Stimulated activated CD4-positive, alpha-beta T cell treated with anti-CD3 and anti-CD28 coated beads, TNF-alpha, amount 100 ng/mL, for 4 hours (primary cell): Measurements from ENCODE around the gene LRRC75A.
"Not testable (repeated sequence)": the region's sequence is repeated elsewhere in the genome, so short reads cannot be mapped to it uniquely, and the experiment has no call there.

Experiments
- DNase-seq, 3 experiments: peaks; one replicate each; pipeline ENCODE4 v3.0.0-alpha.2; 2020; ENCODE audit warnings: low read depth in 3 of 3

LRRC75A gene, protein sequence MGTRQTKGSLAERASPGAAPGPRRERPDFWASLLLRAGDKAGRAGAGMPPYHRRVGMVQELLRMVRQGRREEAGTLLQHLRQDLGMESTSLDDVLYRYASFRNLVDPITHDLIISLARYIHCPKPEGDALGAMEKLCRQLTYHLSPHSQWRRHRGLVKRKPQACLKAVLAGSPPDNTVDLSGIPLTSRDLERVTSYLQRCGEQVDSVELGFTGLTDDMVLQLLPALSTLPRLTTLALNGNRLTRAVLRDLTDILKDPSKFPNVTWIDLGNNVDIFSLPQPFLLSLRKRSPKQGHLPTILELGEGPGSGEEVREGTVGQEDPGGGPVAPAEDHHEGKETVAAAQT

DNA sequence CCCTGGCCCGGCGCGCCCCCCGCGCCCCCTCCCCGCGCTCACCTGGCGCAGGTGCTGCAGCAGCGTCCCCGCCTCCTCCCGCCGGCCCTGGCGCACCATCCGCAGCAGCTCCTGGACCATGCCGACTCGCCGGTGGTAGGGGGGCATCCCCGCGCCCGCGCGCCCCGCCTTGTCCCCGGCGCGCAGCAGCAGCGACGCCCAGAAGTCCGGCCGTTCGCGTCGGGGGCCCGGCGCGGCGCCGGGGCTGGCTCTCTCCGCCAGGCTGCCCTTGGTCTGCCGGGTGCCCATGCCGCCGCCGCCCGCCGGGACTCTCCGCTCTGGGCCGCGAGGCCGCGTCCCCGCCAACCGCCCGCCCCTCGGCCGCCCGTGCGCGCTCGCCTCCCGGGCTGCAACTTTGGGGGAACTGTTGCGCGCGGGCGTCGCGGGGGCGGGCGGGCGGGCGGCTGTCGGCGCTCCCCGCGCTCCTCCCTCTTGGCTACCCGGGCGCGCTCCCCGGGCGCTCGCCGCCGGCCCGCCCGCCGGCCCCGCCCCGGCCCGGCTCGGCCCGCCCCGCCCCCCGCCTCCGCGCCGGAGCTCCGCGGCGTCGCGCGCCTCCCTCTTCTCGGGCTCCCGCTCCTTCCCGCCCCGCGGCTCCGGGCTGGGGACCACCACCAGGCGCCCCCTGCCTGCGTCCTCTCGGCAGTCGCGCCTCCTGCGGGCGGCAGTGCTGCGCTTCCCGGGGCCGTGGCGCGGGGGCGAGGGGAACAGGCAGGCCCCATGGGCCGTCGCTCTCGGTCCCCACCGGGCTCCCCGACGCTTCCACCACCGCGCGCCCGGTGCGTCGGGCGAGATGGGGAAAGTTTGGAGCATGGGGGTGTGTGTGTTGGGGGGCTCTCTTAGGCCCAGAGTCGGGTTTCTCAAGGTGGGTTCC is at the start of gene LRRC75A:
TSS of gene LRRC75A (minus strand) at position 491 of the 910 bp plus-strand sequence. CDS start at position 288, 203 bp downstream.
- peak; percentile 24 to 41 (median 32) for DNase-seq

DNA sequence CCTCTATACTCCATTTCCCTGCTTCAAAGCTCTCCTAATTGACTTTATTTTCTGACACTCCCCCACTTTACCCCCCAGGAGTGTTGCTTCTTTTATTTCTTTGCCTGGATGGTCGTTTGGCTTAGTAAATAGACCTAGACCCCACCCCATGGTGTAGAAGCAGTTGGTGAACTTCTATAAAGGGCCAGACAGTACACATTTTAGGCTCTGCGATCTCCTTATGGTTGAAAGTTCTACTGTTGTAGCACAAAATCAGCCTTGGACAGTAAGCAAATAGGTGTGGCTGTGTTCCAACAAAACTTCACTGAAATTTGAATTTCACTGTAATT is 45.1 kb upstream of the LRRC75A start:
- DNase-seq: no peak

DNA sequence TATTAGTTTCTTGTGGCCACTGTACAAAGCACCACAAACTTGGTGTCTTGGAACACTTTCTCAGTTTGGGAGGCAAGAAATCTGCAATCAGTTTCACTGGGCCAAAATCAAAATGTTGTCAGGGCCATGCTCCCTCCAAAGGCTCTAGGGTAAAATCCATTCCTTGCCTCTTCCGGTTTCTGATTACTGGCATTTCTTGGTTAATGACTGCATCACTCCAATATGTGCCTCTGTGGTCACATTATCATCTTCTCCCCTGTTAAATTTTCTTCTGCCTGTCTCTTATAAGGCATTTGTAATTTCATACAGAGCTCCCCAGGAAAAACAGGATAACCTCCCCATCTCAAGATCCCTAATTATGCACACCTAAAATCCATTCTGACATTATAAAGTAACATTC is 42.2 kb upstream of the LRRC75A start:
- no peak for DNase-seq

DNA sequence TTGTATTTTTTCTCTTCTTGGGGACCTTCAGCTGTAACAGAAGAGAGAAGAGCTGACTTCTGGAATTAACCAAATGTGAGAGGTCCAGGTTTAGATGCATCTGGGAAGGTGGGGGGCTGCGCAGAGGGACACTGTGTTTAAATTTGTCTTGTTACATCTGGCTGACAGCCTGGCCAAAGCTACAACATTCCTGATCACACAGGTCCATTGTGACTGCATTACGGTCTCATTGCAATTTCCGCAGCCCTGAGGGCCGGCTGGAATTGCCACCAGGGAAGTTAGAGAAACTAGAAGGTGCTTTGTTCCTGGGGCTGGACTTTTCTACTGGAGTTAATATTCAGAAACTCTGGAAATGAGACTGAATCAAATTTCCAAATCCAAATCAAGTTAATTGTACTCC is 37.9 kb upstream of the LRRC75A start:
- DNase-seq: no peak

DNA sequence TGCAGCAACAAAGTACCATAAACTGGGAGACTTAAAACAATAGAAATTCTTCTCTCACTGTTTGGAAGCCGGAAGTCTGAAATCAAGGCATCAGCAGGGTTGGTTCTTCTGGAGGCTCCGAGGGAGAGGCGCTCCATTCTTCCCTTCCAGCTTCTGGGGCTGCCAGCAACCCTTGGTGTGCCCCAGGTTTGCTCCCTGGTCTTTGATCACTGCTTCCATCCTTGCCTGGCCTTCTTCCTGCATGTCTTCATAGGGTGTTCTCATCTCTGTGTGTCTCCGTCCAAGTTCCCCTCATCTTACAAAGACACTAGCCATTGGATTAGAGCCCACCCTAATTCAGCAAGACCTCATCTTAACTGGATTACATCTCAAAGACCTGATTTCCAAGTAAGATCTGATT is 35.3 kb upstream of the LRRC75A start:
- no peak for DNase-seq

DNA sequence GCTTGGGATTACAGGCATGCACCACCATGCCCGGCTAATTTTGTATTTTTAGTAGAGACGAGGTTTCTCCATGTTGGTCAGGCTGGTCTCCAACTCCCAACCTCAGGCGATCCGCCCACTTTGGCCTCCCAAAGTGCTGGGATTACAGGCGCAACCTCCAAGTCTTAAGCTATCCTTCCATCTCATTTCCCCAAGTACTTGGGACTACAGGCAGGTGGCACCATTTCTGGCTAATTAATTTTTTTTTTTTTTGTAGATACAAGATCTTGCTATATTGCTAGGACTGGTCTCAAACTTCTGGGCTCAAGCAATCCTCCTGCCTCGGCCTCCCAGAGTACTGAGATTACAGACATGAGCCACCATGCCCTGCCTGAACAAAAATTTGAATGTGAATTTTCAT is 33.6 kb upstream of the LRRC75A start:
- not testable (repeated sequence) for DNase-seq

DNA sequence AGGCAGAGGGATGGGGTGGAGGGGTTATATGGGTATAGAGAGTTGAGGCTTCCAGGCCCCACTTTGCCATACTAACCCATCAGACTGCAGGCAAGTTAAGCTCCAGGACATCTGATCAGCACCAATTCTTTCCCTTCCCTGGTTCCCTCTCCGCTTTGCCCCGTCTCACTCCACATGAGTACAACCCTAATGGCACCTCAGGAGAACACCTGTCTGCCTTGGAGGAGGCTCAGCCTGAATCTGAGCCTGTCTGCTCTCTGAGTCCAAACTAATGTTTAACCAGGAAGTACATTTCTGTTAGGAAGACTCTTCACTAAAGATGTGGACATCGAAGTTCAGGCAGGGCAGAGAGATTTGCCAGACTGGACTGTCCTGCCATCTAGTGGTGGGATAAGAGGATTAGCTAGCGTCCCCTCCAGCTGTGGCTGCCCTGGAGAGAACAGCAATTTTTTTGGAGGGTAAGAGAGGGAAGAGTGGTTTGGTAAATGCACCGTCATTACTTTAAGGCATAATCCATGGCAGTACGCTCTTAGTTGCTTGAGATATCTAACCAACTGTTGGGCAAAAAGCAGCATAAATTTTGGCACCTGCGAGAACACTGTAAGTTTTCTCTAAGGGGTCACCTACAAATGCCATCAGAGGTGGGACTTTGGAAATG is 29.2 kb upstream of the LRRC75A start:
- DNase-seq: peak; percentile 18 to 36 (median 24)

DNA sequence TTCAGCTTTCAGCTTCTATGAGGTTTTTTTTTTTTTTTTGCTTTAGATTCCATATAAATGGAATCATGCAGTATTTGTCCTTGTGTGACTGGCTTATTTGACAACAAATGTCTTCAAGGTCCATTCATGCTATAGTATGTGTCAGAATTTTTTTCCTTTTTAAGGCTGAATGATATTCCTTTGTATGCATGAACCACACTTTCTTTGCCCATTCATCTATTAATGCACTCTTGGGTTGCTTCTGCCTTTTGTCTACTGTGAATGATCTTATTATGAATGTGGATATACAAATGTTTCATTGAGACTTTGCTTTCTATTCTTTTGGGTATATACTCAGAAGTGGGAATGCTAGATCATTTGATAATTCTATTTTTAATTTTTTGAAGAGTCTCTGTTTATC is 27.0 kb upstream of the LRRC75A start:
- no peak for DNase-seq

DNA sequence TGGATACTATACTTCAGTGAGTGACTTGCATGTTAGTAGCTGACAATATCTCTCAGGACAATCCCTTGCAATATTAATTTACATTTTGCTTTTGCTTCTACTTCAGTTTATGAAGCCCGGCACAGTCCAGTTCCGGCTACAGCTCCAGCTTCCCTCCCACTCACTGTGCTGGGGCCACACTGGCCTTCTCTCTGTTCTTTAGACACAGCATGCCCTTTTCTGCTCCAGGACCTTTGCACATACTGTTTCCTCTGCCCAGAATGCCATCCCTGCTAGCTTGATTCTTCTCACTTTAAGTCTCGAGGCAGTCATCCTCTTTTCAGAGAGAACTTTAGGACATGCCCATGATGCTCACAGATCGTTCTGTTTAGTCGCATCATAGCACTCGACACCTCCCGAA is 25.5 kb upstream of the LRRC75A start:
- no peak for DNase-seq

DNA sequence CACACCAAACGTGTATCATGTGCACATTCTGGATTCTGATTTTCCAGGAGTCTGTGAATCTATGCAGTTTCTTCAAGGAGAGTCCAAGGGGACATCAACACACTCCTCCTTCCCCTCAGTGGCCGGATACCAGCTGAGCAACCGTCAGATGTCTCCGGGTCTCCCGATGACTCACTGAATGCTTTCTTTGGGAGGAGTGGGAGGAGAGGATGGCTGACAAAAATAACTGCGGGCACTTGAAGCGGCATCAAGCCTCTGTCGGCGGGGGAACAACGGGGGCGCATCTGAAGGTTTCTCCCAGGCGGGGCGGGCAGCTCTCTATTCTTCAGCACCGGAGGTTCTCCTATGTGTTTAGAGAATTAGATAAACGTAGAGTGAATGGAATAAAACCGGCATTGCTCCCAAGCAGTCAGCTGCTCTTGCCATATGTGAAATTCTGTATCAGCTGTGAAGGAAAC is 24.6 kb upstream of the LRRC75A start:
- DNase-seq: no peak

DNA sequence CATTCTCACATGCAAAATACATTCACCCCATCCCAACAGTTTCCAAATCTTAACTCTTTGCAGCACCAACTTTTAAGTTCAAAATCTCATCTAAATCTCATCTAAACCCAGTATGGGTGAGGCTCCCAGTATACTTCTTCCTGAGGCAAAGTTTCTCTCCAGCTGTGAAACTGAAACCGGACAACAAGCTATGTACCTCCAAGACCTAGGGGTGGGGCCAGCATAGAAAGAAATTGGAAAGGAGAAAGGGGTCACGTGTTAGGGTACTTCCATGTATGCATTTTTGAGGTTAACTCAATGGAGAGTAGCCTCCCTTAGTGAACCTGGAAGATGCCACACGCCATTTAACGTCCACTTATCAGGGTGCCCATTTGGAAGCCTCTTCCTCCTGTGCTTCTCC is 23.9 kb upstream of the LRRC75A start:
- no peak for DNase-seq

DNA sequence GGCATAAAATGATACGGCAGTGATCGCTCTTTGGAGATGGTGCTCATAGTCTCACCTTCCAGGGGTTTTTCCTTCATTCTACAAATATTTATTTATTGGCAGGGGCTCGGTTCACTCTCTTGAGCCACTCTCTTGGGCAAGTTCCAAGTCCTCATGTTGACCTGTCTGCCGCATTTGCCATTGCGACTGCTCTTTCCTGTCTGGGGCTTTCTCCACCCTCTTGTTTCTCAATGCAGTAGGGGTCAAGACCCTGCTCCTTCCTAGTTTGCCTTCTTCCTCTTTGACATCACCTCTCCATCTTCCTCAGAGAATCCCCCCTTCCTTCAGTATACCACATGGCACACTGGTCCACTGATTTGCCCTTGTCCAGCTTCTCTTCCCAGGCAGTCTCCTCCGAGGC is 21.9 kb upstream of the LRRC75A start:
- DNase-seq: no peak

DNA sequence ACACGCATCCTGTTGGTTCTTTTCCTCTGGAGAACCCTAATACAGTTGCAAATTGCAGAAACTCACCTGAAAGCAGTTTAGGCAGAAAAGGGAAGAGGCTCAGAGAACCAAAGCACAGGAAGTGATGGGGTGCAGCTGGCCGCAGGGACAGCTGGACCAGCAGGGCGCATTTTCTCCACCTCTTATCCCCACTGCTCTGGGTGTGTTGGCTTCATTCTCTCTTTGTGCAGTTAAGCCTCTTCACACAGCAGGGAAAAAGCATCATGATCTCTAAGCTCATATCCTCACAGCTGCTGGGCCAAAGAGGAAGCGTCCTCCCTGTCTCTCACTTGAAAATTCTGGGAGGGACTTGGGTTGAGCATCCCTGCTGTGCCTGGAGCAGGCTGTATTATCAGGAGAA is 20.0 kb upstream of the LRRC75A start:
- DNase-seq: no peak

DNA sequence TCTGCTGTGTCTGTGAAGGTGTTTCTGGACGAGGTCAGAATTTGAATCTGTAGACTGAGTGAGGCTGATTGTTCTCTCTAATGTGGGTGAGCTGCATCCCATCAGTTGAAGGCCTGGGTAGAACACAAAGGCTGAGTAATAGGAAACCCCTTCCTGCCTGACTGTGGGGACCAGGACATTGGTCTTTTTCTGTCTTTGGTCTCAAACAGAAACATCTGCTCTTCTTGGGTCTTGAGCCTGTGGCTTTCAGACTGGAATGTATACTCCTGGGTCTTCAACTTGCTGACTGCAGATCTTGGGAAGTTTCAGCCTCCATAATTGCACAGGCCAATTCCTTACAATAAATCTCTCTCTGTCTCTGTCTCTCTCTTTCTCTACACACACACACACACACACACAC is 19.6 kb upstream of the LRRC75A start:
- DNase-seq: no peak

DNA sequence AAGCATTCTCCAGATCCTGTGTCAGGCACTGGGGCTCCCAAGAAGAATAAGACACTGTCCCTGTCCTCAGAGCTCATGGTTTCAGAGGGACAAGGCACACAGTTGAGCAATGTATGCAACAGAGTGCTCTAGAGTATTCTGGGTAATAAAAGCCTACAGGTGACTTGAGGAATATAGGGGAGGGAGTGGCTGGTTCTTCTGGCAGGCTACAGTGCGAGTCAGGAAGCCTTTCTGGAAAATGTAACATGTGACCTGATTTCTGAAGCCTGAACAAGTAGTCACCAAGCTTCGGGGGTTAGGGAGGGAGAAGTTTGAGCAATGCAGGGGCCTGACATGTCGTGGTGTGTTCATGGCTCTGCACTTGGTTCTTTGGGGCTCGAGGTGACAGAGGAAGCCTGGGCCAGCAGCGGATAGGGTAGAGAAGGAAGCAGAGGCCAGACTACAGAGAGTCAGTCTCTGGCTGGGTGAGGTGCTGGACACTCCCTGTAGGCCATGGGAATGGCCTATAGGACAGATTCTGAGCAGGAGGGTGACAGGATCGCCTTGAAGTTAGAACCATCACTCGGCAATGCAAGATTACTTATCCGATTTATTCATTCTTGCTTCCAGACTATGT is 16.0 kb upstream of the LRRC75A start:
- no peak for DNase-seq

DNA sequence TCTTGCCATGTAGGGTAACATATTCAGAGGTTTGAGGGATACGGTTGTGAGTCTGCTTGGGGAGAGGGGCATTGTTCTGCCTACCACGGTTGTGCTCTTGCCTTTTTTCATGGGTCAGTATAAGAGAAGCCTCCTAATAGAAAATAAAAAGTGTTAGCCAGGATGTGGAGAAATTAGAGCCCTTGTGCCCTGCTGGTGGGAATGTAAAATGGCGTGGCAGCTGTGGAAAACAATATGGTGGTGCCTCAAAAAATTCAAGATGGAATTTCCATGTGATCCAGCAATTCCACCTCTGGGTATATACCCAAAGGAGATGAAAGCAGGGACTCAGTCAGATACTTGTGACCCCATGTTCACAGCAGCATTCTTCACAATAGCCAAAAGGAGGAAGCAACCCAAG is 14.2 kb upstream of the LRRC75A start:
- DNase-seq: no peak

DNA sequence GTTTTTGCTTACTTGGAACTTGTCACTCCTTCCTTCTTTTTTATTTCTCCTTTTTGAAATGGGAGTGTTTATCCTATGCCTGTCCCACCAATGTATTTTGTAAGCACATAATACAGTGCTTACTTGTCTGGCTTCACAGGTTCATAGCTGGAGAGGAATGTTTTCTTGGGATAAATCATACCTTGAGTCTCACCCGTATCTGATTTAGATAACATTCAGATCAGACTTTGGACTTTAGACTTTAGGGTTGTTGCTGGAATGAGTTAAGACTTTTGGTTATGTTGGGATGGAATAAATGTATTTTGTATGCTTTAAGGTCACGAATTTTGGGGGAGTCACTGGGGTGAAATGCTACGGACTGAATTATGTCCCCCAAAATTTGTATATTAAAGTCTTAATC is 13.0 kb upstream of the LRRC75A start:
- DNase-seq: no peak

DNA sequence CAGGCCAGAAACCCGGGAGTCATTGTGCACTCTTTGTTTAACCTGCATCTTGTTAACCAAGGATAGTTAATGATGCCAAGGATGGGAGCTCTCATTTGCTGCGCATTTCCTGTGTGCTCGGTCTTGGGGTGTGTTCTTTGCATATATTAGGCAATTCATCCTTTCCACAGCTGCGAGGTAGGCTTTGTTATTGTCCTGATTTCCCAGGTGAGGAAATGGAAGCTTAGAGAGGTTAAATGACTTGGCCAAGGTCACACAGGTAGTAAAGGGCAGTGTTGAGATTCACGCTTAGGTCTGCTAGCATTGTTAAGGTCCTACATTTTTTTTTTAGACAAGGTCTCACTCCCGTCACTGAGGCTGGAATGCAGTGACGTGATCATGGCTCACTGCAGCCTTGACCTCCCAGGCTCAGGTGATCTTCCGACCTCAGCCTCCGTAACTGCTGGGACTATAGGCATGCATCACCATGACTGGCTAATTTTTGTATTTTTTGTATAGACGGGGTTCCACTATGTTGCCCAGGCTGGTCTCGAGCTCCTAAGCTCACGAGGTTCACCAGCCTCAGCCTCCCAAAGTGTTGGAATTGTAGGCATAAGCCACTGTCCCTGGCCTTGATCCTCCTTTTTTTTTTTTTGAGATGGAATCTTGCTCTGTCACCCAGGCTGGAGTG is 5.0 kb upstream of the LRRC75A start:
- no peak for DNase-seq

DNA sequence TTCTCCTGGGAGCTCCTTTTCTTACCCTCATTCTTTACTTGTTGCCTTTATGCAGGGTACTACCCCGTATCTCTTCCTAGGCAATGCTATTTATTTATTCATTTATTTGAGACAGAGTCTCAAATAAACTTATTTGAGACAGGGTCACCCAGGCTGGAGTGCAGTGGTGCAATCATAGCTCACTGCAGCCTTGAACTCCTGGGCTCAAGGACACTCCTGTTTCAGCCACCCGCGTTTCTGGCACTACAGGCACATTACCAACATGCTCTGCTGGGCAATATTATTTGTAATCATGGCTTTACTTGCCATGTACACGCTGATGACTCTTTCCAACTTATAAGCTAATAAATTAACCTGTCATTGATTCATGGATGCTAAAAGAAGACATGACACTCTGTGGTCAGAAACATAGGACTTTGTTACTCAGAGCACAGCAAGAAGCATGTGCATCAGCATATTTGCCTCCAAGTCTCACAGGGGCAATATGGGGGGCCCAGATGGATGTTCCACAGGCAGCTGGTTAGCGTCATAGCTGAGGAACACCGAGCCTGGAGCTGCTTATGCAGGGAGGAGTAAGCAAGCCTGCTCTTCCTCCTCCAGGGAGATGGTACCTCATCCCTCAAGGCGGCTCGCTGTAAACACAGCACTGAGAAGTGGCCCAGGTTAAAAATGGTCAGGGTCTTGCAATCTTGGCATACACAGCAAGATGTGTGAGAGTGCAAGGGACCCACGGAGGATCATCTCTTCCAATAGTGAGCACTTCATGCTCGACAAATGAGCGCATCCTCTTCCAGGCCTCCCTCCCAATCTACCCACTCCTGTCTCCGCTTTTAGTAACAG is 4.2 kb upstream of the LRRC75A start:
- no peak for DNase-seq

DNA sequence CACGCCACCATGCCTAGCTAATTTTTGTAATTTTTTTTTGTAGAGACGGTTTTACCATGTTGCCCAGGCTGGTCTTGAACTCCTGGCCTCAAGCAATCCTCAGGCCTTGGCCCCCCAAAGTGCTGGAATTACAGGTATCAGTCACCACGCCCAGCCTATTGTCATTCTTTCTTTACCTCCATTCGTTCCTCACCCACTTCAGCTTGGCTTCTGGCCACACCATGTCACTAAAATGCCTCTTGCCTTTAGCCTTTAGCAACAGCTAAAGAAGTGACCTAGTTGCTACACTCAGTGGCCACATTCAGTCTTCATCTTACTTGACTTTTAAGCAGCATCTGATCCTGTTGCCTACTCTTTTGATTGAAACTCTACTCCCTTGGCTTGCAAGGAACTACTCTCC is 3.6 kb upstream of the LRRC75A start:
- DNase-seq: no peak

DNA sequence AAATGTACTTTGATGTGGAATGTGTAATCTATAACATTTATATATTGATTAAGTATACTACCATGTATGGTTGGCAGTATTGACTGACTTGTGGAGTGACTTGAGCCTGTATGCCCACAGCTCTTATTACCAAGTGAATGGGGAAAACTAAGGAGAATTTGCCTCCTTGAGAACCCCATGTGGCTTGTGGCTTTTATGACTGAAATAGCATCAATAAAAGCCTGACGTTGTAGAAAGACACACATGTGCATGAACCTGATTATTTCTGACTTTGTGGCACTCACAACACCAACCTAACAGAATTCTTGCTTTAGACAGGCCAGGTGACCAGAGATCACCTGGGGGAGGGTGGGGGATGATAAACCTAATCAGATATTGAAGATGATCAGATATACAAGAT is 2.1 kb upstream of the LRRC75A start:
- DNase-seq: no peak
